CD4-positive, alpha-beta T cell (primary cell): Measurements from ENCODE around the gene TMEM121B. TPM values are rescaled to one million over a fixed set of nuclear protein-coding genes. Genes with fewer than 3 reads are reported as not detected.

Source experiments
- ATAC-seq: fragments of 200-7000 bp; cut with Tn5 transposase; one replicate; pipeline ENCODE4 v1.10.0; 2022; ENCODE audit warnings: mild to moderate bottlenecking; ENCODE audit not compliant: poor library complexity
- CTCF ChIA-PET: fragments of 350-600 bp; sonication (Branson Sonifier 250); formaldehyde crosslinking; loops from one replicate; lab custom pipeline; 2021; ENCODE audit warnings: antibody characterized with exemption, inconsistent platforms; lab: Charles Lee
- POLR2A ChIA-PET: fragments of 350-600 bp; sonication (Branson Sonifier 250); formaldehyde crosslinking; loops from one replicate; lab custom pipeline; 2021; ENCODE audit warnings: antibody characterized with exemption, inconsistent platforms; lab: Charles Lee
- DNase-seq, 14 experiments: peaks; one replicate each; pipeline ENCODE4 v3.0.0-alpha.2; 2013 to 2020; ENCODE audit warnings: mixed read lengths in 2 of 14
- H3K27ac ChIP-seq, 2 donors: one replicate each; pipeline versions ENCODE4 v1.5.1 to v1.7.0; 2013; ENCODE audit warnings: low read length in 2 of 2, low read depth in 1 of 2, mild to moderate bottlenecking in 1 of 2
- H3K27me3 ChIP-seq, 2 experiments: 1 replicate in 1 of 2; 2 replicates in 1 of 2; pipeline versions ENCODE4 v1.6.1 to v1.7.0; 2013; ENCODE audit warnings: low read length in 2 of 2, control low read depth in 1 of 2, mild to moderate bottlenecking in 1 of 2, moderate library complexity in 1 of 2; ENCODE audit not compliant: insufficient read depth in 2 of 2, control insufficient read depth in 1 of 2
- H3K36me3 ChIP-seq: one replicate; pipeline ENCODE4 v1.6.1; 2013; ENCODE audit warnings: low read length, control low read depth; ENCODE audit not compliant: insufficient read depth
- H3K4me1 ChIP-seq: one replicate; pipeline ENCODE4 v1.6.1; 2013; ENCODE audit warnings: low read length, control low read depth; ENCODE audit not compliant: insufficient read depth
- H3K4me3 ChIP-seq: one replicate; pipeline ENCODE4 v1.5.1; 2013; ENCODE audit warnings: mild to moderate bottlenecking, low read length, moderate library complexity
- H3K9me3 ChIP-seq, 2 experiments: 1 replicate in 1 of 2; 2 replicates in 1 of 2; pipeline versions ENCODE4 v1.6.1 to v1.7.0; 2013; ENCODE audit warnings: low read length in 2 of 2, mild to moderate bottlenecking in 2 of 2, control low read depth in 1 of 2, moderate library complexity in 1 of 2; ENCODE audit not compliant: control insufficient read depth in 1 of 2, insufficient read depth in 1 of 2
- H3K27ac Mint-ChIP-seq: one replicate; pipeline ENCODE4 v1.8.0; 2020; ENCODE audit warnings: mixed read lengths
- H3K27me3 Mint-ChIP-seq: one replicate; pipeline ENCODE4 v1.8.0; 2021; ENCODE audit warnings: mixed read lengths
- H3K36me3 Mint-ChIP-seq: one replicate; pipeline ENCODE4 v1.8.0; 2021; ENCODE audit warnings: low read depth, mixed read lengths
- H3K4me1 Mint-ChIP-seq: one replicate; pipeline ENCODE4 v1.8.0; 2021; ENCODE audit warnings: low read depth, mixed read lengths
- H3K4me3 Mint-ChIP-seq: one replicate; pipeline ENCODE4 v1.8.0; 2020; ENCODE audit warnings: mild to moderate bottlenecking, mixed read lengths
- H3K9me3 Mint-ChIP-seq: one replicate; pipeline ENCODE4 v1.8.0; 2020; ENCODE audit warnings: mixed read lengths
- intact Hi-C, 2 experiments: fragments of 100-400 bp; cut with DNase I in 1 of 2; cut with micrococcal nuclease in 1 of 2; formaldehyde crosslinking; loops; one replicate each; pipeline versions ENCODE4 v1.15.1 to v1.9.0; 2023 to 2025; cut with DNase I, micrococcal nuclease
- total RNA-seq, 174 experiments: library from RNA in 2 of 174; stranded (reverse) in 2 of 174; gene quantifications; one replicate each; pipeline ENCODE4 v1.2.3 and lab custom pipeline; 2021 to 2026
- TF ChIP-seq, protein P1 (sequence below): fragments of 200-600 bp; IDR thresholded peaks from one replicate; pipeline ENCODE4 v1.8.0; 2022; ENCODE audit warnings: antibody characterized with exemption, mild to moderate bottlenecking

The TMEM121B gene
- total RNA-seq, 2 experiments from 2014 or later, result 0.05 to 0.08 TPM

DNA sequence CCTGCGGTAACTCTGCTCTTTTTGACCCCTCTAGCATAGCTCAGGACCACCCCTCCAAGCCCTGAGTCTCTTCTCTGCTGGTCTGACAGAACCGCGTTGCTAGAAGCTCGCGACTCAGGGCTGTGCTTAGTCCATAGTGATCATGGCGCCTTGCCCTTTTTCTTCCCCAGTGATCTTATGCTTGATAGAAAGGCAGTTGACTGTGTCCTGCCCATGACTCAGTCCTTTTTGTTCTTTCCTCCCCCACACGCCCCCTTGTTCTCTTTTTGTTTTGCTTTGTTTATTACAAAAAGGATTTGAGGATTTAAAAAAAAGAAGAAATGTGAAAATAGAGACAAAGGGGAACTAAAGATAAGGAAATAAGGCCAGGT lies 18.9 kb downstream of the TMEM121B start:
- intact Hi-C loops, result no loop called here
- Histone ChIP-seq H3K4me3 (no peak overlapping the region), H3K9me3 (no peaks in the 10 kb centered on the region), H3K27ac (peak overlapping the region in 1 of 2 donors; percentile 34), H3K27me3 (no peaks in the 10 kb centered on the region), H3K4me1 (peaks cover 87% of the 10 kb centered on the region), H3K36me3 (peaks cover 91% of the 10 kb centered on the region)
- Mint-ChIP-seq H3K4me3 (peak overlapping the region; percentile 45), H3K27me3 (no peaks in the 10 kb centered on the region), H3K27ac (peak overlapping the region; percentile 77), H3K4me1 (peaks cover 86% of the 10 kb centered on the region), H3K36me3 (peaks cover 91% of the 10 kb centered on the region), H3K9me3 (no peaks in the 10 kb centered on the region)
- CTCF ChIA-PET, result interaction anchor here (1.5 kb wide), 1 partner anchor 15 kb away, joined by 3 read pairs; no protein-coding TSS in a partner anchor
- DNase-seq, result no peak
- TF ChIP-seq, protein P1, sequence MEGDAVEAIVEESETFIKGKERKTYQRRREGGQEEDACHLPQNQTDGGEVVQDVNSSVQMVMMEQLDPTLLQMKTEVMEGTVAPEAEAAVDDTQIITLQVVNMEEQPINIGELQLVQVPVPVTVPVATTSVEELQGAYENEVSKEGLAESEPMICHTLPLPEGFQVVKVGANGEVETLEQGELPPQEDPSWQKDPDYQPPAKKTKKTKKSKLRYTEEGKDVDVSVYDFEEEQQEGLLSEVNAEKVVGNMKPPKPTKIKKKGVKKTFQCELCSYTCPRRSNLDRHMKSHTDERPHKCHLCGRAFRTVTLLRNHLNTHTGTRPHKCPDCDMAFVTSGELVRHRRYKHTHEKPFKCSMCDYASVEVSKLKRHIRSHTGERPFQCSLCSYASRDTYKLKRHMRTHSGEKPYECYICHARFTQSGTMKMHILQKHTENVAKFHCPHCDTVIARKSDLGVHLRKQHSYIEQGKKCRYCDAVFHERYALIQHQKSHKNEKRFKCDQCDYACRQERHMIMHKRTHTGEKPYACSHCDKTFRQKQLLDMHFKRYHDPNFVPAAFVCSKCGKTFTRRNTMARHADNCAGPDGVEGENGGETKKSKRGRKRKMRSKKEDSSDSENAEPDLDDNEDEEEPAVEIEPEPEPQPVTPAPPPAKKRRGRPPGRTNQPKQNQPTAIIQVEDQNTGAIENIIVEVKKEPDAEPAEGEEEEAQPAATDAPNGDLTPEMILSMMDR, result no peak
- POLR2A ChIA-PET, result interaction anchor here (1.2 to 1.4 kb wide), 2 partner anchors 14 kb away, joined by 3 to 6 read pairs; no protein-coding TSS in a partner anchor
- no peak for ATAC-seq

DNA sequence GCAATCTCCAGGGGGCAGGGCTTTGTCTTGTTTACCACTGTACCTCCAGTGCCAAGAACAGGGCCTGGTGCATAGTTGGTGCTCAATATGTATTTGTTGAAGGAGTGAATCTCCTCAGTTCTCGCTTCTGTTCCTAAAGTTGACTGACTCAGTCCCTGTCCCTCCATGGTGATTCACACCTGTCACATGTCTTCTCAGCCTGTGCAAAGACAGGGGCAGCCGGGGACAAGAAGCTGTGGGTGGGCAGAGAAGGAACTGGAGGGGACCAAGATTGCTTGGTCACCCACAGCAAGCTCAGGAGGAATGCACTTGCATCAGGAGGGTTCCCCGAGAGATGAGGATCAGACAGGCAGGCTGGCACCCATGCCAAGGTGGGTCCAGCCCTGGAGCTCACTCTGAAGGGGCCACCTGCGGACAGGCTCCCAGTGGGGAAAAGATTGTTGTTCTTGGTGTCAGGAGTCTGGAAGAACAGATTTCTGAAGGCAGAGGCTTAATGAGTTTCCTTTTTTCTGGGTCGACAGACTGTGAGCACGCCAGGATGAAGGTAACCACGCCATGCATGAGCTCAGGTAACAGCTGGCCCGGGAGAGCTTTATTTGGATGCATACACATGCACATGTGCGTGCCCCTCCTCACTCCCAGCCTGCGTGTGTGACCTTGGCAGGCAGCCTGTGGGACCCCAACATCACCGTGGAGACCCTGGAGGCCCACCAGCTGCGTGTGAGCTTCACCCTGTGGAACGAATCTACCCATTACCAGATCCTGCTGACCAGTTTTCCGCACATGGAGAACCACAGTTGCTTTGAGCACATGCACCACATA lies 19.5 kb downstream of the TMEM121B start:
- peak overlapping the region; percentile 77 for H3K27ac Mint-ChIP-seq
- TF ChIP-seq, protein P1, result no peak
- no peaks in the 10 kb centered on the region for H3K27me3 Mint-ChIP-seq
- no peaks in the 10 kb centered on the region for H3K9me3 Mint-ChIP-seq
- H3K4me3 Mint-ChIP-seq, result peak overlapping the region; percentile 45
- CTCF ChIA-PET, result interaction anchor here (1.4 to 1.5 kb wide), 2 partner anchors 14 to 70 kb away, joined by 3 to 6 read pairs; no protein-coding TSS in a partner anchor
- Histone ChIP-seq H3K4me3 (no peak overlapping the region), H3K36me3 (peaks cover 92% of the 10 kb centered on the region), H3K27me3 (no peaks in the 10 kb centered on the region), H3K27ac (peak overlapping the region in 1 of 2 donors; percentile 34), H3K9me3 (no peaks in the 10 kb centered on the region), H3K4me1 (peaks cover 87% of the 10 kb centered on the region)
- POLR2A ChIA-PET, result interaction anchor here (0.7 to 1.4 kb wide), 3 partner anchors 14 to 70 kb away, joined by 3 to 6 read pairs (median 3); no protein-coding TSS in a partner anchor
- intact Hi-C loops, result no loop called here
- no peak for ATAC-seq
- H3K4me1 Mint-ChIP-seq, result peaks cover 86% of the 10 kb centered on the region
- no peak for DNase-seq
- H3K36me3 Mint-ChIP-seq, result peaks cover 90% of the 10 kb centered on the region

DNA sequence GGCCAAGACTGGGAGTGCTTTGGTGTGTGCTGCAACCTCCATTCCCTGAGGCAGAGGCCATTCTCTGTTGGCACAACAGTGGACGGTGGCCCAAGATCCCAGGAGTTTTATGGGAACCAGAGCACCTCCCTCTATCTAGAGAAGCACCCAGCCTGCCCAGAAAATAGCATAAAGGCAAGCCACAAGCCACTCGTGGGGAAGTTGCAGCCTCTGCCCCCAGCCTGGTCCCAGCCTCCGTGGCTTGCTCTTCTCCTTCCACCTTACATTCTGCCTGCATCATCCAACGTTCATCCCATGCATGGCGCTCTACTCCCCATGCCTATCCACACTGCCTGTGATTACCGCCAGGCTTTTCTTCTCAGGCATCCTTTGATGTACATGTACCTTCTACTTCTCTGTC lies 20.5 kb downstream of the TMEM121B start:
- no peak overlapping the region for H3K4me3 Mint-ChIP-seq
- Histone ChIP-seq H3K27ac (no peak overlapping the region), H3K36me3 (peaks cover 91% of the 10 kb centered on the region), H3K4me1 (peaks cover 87% of the 10 kb centered on the region), H3K9me3 (no peaks in the 10 kb centered on the region), H3K4me3 (no peak overlapping the region), H3K27me3 (no peaks in the 10 kb centered on the region)
- H3K9me3 Mint-ChIP-seq, result no peaks in the 10 kb centered on the region
- H3K4me1 Mint-ChIP-seq, result peaks cover 84% of the 10 kb centered on the region
- intact Hi-C loops, result no loop called here
- POLR2A ChIA-PET, result interaction anchor here (0.7 kb wide), 1 partner anchor 71 kb away, joined by 3 read pairs; no protein-coding TSS in a partner anchor
- H3K27me3 Mint-ChIP-seq, result no peaks in the 10 kb centered on the region
- peaks cover 87% of the 10 kb centered on the region for H3K36me3 Mint-ChIP-seq
- ATAC-seq (no peak), DNase-seq (no peak)
- TF ChIP-seq, protein P1, result no peak
- CTCF ChIA-PET, result interaction anchor here (1.4 kb wide), 1 partner anchor 71 kb away, joined by 6 read pairs; no protein-coding TSS in a partner anchor
- peak overlapping the region; percentile 77 for H3K27ac Mint-ChIP-seq
